Measurements from ENCODE around the gene L1CAM.

L1CAM gene

DNA sequence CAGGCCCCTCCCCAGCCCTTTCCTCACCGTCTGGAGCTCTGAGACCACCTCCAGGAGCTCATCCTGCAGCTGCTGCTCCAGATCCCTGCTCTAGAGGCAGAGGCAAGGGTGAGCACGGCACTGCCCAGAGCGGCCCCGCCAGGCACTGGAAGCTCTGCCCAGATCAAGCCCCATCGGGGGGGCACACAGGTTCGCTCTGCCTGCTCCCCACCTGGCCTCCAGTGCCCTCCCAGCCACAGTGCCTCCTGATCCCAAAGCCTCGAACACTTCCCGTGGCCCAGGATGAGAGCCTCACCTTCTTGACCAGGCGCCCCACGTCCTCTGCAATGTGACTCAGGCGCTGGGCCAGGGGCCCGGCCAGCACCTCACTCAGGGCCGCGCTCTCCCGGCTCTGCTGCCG, 35.1 kb upstream of the L1CAM start:
- H3K27me3 ChIP-seq (ENCODE audit: low read length) = no peaks in the 10 kb centered on the region
- H3K27ac ChIP-seq (ENCODE audit: low read depth, low read length) = no peak overlapping the region
- TF ChIP-seq EZH2phosphoT487 (conservative IDR thresholded peaks at IDR 0.05; ENCODE audit: low read length) = no peak
- TF ChIP-seq, protein P1, sequence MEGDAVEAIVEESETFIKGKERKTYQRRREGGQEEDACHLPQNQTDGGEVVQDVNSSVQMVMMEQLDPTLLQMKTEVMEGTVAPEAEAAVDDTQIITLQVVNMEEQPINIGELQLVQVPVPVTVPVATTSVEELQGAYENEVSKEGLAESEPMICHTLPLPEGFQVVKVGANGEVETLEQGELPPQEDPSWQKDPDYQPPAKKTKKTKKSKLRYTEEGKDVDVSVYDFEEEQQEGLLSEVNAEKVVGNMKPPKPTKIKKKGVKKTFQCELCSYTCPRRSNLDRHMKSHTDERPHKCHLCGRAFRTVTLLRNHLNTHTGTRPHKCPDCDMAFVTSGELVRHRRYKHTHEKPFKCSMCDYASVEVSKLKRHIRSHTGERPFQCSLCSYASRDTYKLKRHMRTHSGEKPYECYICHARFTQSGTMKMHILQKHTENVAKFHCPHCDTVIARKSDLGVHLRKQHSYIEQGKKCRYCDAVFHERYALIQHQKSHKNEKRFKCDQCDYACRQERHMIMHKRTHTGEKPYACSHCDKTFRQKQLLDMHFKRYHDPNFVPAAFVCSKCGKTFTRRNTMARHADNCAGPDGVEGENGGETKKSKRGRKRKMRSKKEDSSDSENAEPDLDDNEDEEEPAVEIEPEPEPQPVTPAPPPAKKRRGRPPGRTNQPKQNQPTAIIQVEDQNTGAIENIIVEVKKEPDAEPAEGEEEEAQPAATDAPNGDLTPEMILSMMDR (IDR thresholded peaks at IDR 0.05; ENCODE audit: insufficient read depth, low read length, poor library complexity, severe bottlenecking) = no peak
- no peak overlapping the region for H3K4me3 ChIP-seq (ENCODE audit: insufficient read depth, low read length, poor library complexity, severe bottlenecking)
- peaks cover 16% of the 10 kb centered on the region; the same call in 1 of the 2 replicates for H3K79me2 ChIP-seq (ENCODE audit: insufficient read depth, low read length)
- no peaks in the 10 kb centered on the region for H3K9me2 ChIP-seq (replicated peaks; ENCODE audit: insufficient read depth, low read length)
- H3F3A ChIP-seq (ENCODE audit: insufficient read depth) = peaks cover 5% of the 10 kb centered on the region
- no peaks in the 10 kb centered on the region for H3K36me3 ChIP-seq (ENCODE audit: low read length)
- no peaks in the 10 kb centered on the region for H4K20me1 ChIP-seq (ENCODE audit: low read depth, low read length)
- no peaks in the 10 kb centered on the region for H3K9me3 ChIP-seq (ENCODE audit: insufficient read depth, low read length)
- no peak overlapping the region for H3K4me2 ChIP-seq (ENCODE audit: low read depth, low read length, poor library complexity, severe bottlenecking)
- no peak overlapping the region for H3K9ac ChIP-seq (ENCODE audit: low read length)
- H2AFZ ChIP-seq (ENCODE audit: low read depth, low read length, severe bottlenecking) = no peak overlapping the region

DNA sequence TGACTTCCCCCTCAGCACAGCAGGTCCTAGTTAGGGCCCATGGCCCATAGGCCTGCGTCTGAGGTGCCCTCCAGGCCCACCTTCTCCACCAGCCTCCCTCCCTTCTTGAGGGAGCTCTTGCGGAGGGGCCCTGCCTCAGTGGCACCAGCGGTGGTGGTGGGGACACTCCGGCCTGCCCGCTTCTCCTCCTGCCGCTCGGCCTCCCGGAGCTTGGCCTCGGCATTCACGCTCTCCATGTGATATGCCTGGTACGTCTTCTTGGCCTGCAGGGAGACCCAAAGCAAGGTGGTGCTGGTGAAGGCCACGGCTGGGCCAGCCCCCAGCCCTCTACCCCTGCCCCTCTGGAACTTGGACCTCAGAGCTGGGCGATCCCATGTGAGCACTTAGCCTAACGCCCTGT, 34.6 kb upstream of the L1CAM start:
- peaks cover 12% of the 10 kb centered on the region; the same call in 1 of the 2 replicates for H3K79me2 ChIP-seq (ENCODE audit: insufficient read depth, low read length)
- no peaks in the 10 kb centered on the region for H3K36me3 ChIP-seq (ENCODE audit: low read length)
- no peaks in the 10 kb centered on the region for H3K9me2 ChIP-seq (replicated peaks; ENCODE audit: insufficient read depth, low read length)
- no peak overlapping the region for H3K9ac ChIP-seq (ENCODE audit: low read length)
- H3K27me3 ChIP-seq (ENCODE audit: low read length) = no peaks in the 10 kb centered on the region
- H3F3A ChIP-seq (ENCODE audit: insufficient read depth) = peaks cover under 1% of the 10 kb centered on the region
- H4K20me1 ChIP-seq (ENCODE audit: low read depth, low read length) = no peaks in the 10 kb centered on the region
- no peak for TF ChIP-seq EZH2phosphoT487 (conservative IDR thresholded peaks at IDR 0.05; ENCODE audit: low read length)
- TF ChIP-seq, protein P1 (IDR thresholded peaks at IDR 0.05; ENCODE audit: insufficient read depth, low read length, poor library complexity, severe bottlenecking) = no peak
- H3K4me2 ChIP-seq (ENCODE audit: low read depth, low read length, poor library complexity, severe bottlenecking) = no peak overlapping the region
- H2AFZ ChIP-seq (ENCODE audit: low read depth, low read length, severe bottlenecking) = no peak overlapping the region
- H3K4me3 ChIP-seq (ENCODE audit: insufficient read depth, low read length, poor library complexity, severe bottlenecking) = no peak overlapping the region
- no peaks in the 10 kb centered on the region for H3K9me3 ChIP-seq (ENCODE audit: insufficient read depth, low read length)
- H3K27ac ChIP-seq (ENCODE audit: low read depth, low read length) = no peak overlapping the region

DNA sequence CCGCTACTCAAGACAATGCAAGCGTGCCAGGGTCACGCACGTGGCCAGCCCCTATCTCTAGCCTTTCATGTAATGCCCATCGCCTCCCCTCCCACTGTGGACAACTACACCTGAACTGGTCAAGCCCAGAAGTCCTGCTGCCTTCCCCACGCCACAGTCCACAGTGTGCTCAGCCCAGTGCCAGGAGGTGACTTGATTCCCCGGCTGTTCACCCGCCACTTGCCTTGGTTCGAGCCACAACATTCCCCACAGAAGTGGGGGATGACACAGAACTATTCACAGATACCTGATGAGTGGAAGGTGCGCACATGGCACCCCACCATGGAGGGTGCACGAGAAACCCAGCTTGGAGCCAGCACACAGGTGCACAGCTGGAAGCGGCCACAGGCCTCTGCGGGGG, 33.3 kb upstream of the L1CAM start:
- Histone ChIP-seq H3K9me2 (replicated peaks; ENCODE audit: insufficient read depth, low read length) (no peaks in the 10 kb centered on the region), H3K4me3 (ENCODE audit: insufficient read depth, low read length, poor library complexity, severe bottlenecking) (no peak overlapping the region), H2AFZ (ENCODE audit: low read depth, low read length, severe bottlenecking) (no peak overlapping the region), H4K20me1 (ENCODE audit: low read depth, low read length) (no peaks in the 10 kb centered on the region), H3K9me3 (ENCODE audit: insufficient read depth, low read length) (no peaks in the 10 kb centered on the region), H3F3A (ENCODE audit: insufficient read depth) (no peaks in the 10 kb centered on the region), H3K36me3 (ENCODE audit: low read length) (no peaks in the 10 kb centered on the region), H3K9ac (ENCODE audit: low read length) (no peak overlapping the region), H3K4me2 (ENCODE audit: low read depth, low read length, poor library complexity, severe bottlenecking) (no peak overlapping the region), H3K79me2 (ENCODE audit: insufficient read depth, low read length) (peaks cover 3% of the 10 kb centered on the region; the same call in 1 of the 2 replicates), H3K27ac (ENCODE audit: low read depth, low read length) (no peak overlapping the region), H3K27me3 (ENCODE audit: low read length) (no peaks in the 10 kb centered on the region)
- TF ChIP-seq, protein P1 (IDR thresholded peaks at IDR 0.05; ENCODE audit: insufficient read depth, low read length, poor library complexity, severe bottlenecking) = no peak
- TF ChIP-seq EZH2phosphoT487 (conservative IDR thresholded peaks at IDR 0.05; ENCODE audit: low read length) = no peak
